ENCODE data around the gene CPEB4.
A peak's percentile ranks its signal among the peaks of the same experiment; 100 is the strongest.

The CPEB4 gene

DNA sequence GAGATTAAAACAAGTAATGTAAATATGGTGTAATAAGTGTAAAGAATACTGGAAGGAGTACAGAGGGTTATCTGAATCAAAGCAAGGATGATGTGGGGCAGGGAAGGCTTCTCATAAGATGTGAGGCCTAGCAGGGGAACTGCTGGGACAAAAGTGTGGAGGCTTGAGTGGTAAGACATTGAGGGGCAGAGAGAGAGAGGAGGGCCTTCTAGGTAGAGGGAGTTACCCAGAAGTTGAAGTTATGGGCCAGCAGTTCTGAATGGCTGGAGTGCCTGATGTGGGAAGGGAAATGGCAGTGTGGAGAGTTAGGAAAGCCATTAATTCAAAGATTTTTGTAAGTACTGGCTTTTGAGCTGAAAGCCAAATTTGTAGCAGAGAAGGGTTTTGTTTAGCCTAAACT is 36.8 kb downstream of the CPEB4 start:
- TF ChIP-seq, protein P1, sequence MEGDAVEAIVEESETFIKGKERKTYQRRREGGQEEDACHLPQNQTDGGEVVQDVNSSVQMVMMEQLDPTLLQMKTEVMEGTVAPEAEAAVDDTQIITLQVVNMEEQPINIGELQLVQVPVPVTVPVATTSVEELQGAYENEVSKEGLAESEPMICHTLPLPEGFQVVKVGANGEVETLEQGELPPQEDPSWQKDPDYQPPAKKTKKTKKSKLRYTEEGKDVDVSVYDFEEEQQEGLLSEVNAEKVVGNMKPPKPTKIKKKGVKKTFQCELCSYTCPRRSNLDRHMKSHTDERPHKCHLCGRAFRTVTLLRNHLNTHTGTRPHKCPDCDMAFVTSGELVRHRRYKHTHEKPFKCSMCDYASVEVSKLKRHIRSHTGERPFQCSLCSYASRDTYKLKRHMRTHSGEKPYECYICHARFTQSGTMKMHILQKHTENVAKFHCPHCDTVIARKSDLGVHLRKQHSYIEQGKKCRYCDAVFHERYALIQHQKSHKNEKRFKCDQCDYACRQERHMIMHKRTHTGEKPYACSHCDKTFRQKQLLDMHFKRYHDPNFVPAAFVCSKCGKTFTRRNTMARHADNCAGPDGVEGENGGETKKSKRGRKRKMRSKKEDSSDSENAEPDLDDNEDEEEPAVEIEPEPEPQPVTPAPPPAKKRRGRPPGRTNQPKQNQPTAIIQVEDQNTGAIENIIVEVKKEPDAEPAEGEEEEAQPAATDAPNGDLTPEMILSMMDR (IDR thresholded peaks at IDR 0.05): no peak
- TF ChIP-seq ZFX (IDR thresholded peaks at IDR 0.05; ENCODE audit: borderline replicate concordance): no peak
- H3K27ac ChIP-seq: peak overlapping the region; percentile 48

DNA sequence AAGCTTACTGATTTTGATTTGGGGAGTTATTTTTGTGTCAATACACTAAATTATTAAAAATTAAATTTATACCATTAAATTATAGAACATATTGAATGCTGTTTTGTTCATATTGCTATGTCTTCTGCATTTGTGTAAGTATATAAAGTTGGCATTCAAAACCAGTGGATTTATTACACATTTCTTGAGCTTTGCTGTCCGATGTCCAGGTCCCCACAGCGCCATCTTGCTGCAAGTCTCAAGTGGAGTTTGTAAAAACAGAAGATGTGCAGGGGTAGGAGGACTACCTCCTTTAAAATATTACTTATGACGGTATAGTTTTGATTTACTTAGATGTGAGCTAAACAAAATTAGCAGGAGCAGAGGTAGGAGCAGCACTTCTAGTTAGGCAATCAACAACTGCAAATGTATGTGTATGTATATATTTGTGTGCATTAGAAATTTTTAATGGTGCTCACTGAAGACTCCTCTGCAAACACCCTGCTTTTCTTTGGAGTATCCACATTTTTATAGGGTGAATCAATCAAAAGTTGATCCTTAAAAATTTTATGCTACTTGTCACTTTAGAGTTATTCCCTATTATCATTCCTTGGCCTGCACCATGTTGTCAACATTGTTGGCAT is 37.4 kb downstream of the CPEB4 start:
- TF ChIP-seq ZFX (IDR thresholded peaks at IDR 0.05; ENCODE audit: borderline replicate concordance): no peak
- TF ChIP-seq, protein P1 (IDR thresholded peaks at IDR 0.05): peak; percentile 79
- H3K27ac ChIP-seq: peak overlapping the region; percentile 48

DNA sequence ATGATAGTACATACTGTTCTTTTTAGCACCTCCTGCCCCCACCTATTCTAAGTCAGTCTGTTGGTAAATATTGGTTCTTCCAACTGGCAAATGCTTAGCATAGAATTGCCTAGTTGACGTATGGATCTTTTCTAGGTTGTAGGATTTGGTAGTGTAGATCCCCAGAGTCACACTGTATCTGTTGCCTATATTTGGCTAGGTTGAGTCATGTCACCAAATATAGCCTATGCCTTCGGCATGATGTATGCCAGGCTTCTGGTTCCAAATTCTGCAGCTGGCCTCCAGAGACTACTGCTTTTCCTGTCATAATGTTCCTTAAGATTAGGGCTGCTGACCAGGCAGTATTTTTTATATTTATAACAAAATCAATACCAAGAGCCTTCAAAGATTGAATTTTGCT is 38.2 kb downstream of the CPEB4 start:
- TF ChIP-seq ZFX (IDR thresholded peaks at IDR 0.05; ENCODE audit: borderline replicate concordance): no peak
- TF ChIP-seq, protein P1 (IDR thresholded peaks at IDR 0.05): no peak
- H3K27ac ChIP-seq: peak overlapping the region; percentile 48

DNA sequence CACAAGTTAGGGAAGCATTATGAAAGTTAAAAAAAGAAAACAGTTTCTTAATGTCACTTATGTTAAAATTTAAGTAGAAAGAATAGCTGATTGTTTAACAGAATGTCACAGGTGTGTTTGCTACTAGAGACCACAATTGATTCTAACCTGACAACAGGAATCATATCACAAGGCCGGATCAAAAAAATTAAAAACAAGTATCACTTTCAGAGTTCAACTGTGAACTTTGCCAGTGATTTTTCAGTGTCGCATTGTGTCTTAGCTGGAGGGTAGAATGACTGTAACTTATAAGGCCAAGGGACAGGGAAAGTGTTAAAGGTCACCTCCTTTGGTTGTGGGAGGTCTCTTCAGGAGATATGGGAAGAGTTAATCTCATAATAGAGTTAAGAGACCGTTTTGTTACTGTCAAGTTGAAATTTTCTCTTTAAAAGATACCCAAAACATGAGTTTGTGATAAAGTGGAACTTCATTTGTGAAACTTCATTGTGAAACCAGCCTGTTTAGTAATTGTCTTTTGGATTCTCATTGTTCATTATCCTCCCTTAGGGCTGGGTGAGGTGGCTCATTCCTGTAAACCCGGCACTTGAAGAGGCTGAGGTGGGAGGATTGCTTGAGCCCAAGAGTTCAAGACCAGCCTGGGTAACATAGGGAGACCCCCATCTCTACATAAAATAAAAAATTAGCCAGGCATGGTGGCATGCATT is 40.9 kb downstream of the CPEB4 start:
- no peak overlapping the region for H3K27ac ChIP-seq
- TF ChIP-seq, protein P1 (IDR thresholded peaks at IDR 0.05): no peak

DNA sequence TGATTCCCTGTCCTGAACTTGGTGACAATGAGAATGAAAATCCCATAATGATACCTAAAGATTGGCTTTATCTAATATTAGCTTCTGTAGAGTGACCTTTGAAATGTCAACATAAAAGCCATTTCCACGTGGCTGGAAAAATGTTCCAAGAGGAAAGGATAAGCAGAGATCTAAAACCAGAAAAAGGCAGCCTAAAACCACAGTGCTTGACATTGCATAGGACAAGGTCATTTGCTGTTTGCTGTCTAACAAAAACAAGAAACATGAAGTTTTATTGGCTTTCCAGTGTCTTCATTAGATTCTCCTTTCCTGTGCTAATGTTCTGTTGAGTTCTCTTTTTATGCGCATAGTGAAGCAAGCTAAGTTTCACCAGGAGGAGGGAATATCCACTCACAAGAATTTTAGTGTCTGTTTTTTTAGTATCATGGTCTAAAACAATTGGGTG is 44.6 kb downstream of the CPEB4 start:
- TF ChIP-seq, protein P1 (IDR thresholded peaks at IDR 0.05): no peak
- TF ChIP-seq ZFX (IDR thresholded peaks at IDR 0.05; ENCODE audit: borderline replicate concordance): no peak
- H3K27ac ChIP-seq: no peak overlapping the region

DNA sequence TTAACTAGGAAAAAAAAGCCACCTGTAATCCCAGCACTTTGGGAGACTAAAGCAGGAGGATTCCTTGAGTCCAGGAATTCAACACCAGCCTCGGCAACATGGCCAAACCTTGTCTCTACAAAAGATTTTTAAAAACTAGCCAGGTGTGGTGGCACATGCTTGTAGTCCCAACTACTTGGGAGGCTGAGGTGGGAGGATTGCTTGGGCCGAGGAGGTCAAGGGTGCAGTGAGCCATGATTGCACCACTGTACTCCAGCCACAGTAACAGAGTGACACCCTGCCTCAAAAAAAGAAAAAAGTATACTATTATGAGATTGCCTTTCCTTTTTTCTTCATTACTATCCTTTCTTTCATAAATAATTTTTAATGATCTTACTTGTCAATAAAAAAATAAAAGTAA is 45.8 kb downstream of the CPEB4 start:
- TF ChIP-seq ZFX (IDR thresholded peaks at IDR 0.05; ENCODE audit: borderline replicate concordance): no peak
- TF ChIP-seq, protein P1 (IDR thresholded peaks at IDR 0.05): no peak
- H3K27ac ChIP-seq: no peak overlapping the region

DNA sequence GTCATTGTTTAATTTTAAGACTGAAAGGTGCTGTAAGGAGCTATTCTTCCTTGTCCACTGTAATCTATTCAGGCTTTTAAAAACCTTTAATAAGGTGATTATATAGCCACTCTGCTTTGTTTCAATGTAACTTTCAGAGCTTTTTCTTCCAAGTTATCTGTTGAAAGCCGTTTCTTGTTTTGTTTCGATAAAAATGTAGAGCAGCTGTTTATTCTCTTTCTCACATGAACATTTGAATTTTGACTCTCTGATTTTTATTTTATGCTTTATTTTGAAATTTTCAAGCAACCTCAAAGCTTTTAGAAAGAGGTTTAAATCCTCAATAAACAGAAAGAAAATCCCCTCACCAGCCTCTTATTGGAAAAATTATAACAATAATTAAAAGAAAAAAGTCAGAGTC is 47.2 kb downstream of the CPEB4 start:
- TF ChIP-seq, protein P1 (IDR thresholded peaks at IDR 0.05): no peak
- no peak for TF ChIP-seq ZFX (IDR thresholded peaks at IDR 0.05; ENCODE audit: borderline replicate concordance)
- no peak overlapping the region for H3K27ac ChIP-seq
